CD14-positive monocyte (primary cell): Measurements from ENCODE around the gene TIMELESS. TPM values are rescaled to one million over a fixed set of nuclear protein-coding genes. Genes with fewer than 3 reads are reported as not detected.

Experiments
- DNase-seq, 3 donors: peaks; one replicate each; pipeline ENCODE4 v3.0.0-alpha.2; 2011 to 2022
- H2AFZ ChIP-seq: 2 replicates; pipeline ENCODE4 v1.6.0; 2012; ENCODE audit warnings: mild to moderate bottlenecking, low read depth, low read length, inconsistent platforms; ENCODE audit not compliant: insufficient read depth, poor library complexity, severe bottlenecking
- H3K27ac ChIP-seq, 2 donors: 1 replicate in 1 of 2; 2 replicates in 1 of 2; pipeline ENCODE4 v1.5.1; 2012 to 2013; ENCODE audit warnings: low read length in 2 of 2, control low read depth in 1 of 2, inconsistent platforms in 1 of 2, low read depth in 1 of 2, mild to moderate bottlenecking in 1 of 2
- H3K27me3 ChIP-seq, 2 donors: one replicate each; pipeline versions ENCODE4 v1.6.0 to v1.6.1; 2011 to 2013; ENCODE audit warnings: low read length in 2 of 2; ENCODE audit not compliant: control insufficient read depth in 2 of 2, insufficient read depth in 2 of 2
- H3K36me3 ChIP-seq, 2 donors: replicated peaks in 1 of 2; 1 replicate in 1 of 2; 2 replicates in 1 of 2; pipeline versions ENCODE4 v1.5.1 to v1.6.1; 2012 to 2013; ENCODE audit warnings: low read length in 2 of 2, control low read depth in 1 of 2, inconsistent platforms in 1 of 2, mild to moderate bottlenecking in 1 of 2; ENCODE audit not compliant: insufficient read depth in 2 of 2, control insufficient read depth in 1 of 2
- H3K4me1 ChIP-seq, 2 donors: 1 replicate in 1 of 2; 2 replicates in 1 of 2; pipeline versions ENCODE4 v1.5.1 to v1.6.1; 2012 to 2013; ENCODE audit warnings: low read length in 2 of 2, control low read depth in 1 of 2, inconsistent platforms in 1 of 2, mild to moderate bottlenecking in 1 of 2, moderate library complexity in 1 of 2; ENCODE audit not compliant: insufficient read depth in 2 of 2, control insufficient read depth in 1 of 2
- H3K4me2 ChIP-seq: replicated peaks from 2 replicates; pipeline ENCODE3; 2012; ENCODE audit warnings: low read length, moderate library complexity, mild to moderate bottlenecking; ENCODE audit not compliant: poor library complexity, severe bottlenecking; ENCODE audit errors: extremely low read depth
- H3K4me3 ChIP-seq, 3 experiments: fragments of 200-600 bp in 1 of 3; sonication (generic) in 1 of 3; replicated peaks in 1 of 3; 1 replicate in 2 of 3; 2 replicates in 1 of 3; pipeline ENCODE4 v1.5.1; 2011 to 2013; ENCODE audit warnings: low read length in 3 of 3, mild to moderate bottlenecking in 3 of 3, control low read depth in 2 of 3, low read depth in 2 of 3, inconsistent platforms in 1 of 3, moderate library complexity in 1 of 3
- H3K79me2 ChIP-seq: 2 replicates; pipeline ENCODE4 v1.6.0; 2012; ENCODE audit warnings: mild to moderate bottlenecking, control low read depth, inconsistent platforms, low read length, moderate library complexity; ENCODE audit not compliant: insufficient read depth
- H3K9ac ChIP-seq: 2 replicates; pipeline ENCODE4 v1.6.0; 2017; ENCODE audit warnings: low read length, mild to moderate bottlenecking; ENCODE audit not compliant: insufficient read depth, poor library complexity, severe bottlenecking
- H3K9me3 ChIP-seq, 2 donors: replicated peaks in 1 of 2; 1 replicate in 1 of 2; 2 replicates in 1 of 2; pipeline versions ENCODE4 v1.5.1 to v1.6.1; 2012 to 2013; ENCODE audit warnings: low read length in 2 of 2, control low read depth in 1 of 2; ENCODE audit not compliant: control insufficient read depth in 1 of 2, insufficient read depth in 1 of 2
- H4K20me1 ChIP-seq: 2 replicates; pipeline ENCODE4 v1.6.0; 2012; ENCODE audit warnings: mild to moderate bottlenecking, low read length, control low read depth, moderate library complexity; ENCODE audit not compliant: insufficient read depth
- H3K27ac Mint-ChIP-seq, 7 donors: one replicate each; pipeline ENCODE4 v1.8.0; 2020; ENCODE audit warnings: mild to moderate bottlenecking in 7 of 7, mixed read lengths in 7 of 7, moderate library complexity in 6 of 7, inconsistent platforms in 2 of 7
- H3K27me3 Mint-ChIP-seq, 3 donors: one replicate each; pipeline ENCODE4 v1.8.0; 2021 to 2022; ENCODE audit warnings: low read depth in 3 of 3, mild to moderate bottlenecking in 3 of 3, mixed read lengths in 3 of 3, moderate library complexity in 3 of 3, inconsistent platforms in 1 of 3
- H3K36me3 Mint-ChIP-seq, 2 donors: one replicate each; pipeline ENCODE4 v1.8.0; 2020; ENCODE audit warnings: mixed read lengths in 2 of 2, inconsistent platforms in 1 of 2, mild to moderate bottlenecking in 1 of 2
- H3K4me1 Mint-ChIP-seq: one replicate; pipeline ENCODE4 v1.8.0; 2020; ENCODE audit warnings: mild to moderate bottlenecking, mixed read lengths
- H3K4me3 Mint-ChIP-seq, 2 donors: one replicate each; pipeline ENCODE4 v1.8.0; 2020; ENCODE audit warnings: mild to moderate bottlenecking in 2 of 2, mixed read lengths in 2 of 2, moderate library complexity in 1 of 2
- H3K9me3 Mint-ChIP-seq, 7 donors: one replicate each; pipeline ENCODE4 v1.8.0; 2020 to 2022; ENCODE audit warnings: mixed read lengths in 7 of 7, mild to moderate bottlenecking in 6 of 7, moderate library complexity in 6 of 7, inconsistent platforms in 2 of 7
- CTCF ChIP-seq: fragments of 200-600 bp; IDR thresholded peaks from one replicate; pipeline ENCODE4 v1.8.0; 2022; ENCODE audit warnings: antibody characterized with exemption, mild to moderate bottlenecking
- WGBS: methylation state at CpG from one replicate; pipeline ENCODE4 v1.1.5; 2013; ENCODE audit warnings: missing lambda C conversion rate; ENCODE audit not compliant: insufficient coverage; 5-methylcytosine and 5-hydroxymethylcytosine counted together
- intact Hi-C, 2 donors: fragments of 100-400 bp; cut with micrococcal nuclease; formaldehyde crosslinking; loops; one replicate each; pipeline versions ENCODE4 v1.15.0 to v1.15.1; 2023
- polyA plus RNA-seq, 3 donors: library from polyadenylated mRNA; depleted of rRNA in 1 of 3; unstranded in 2 of 3; stranded (reverse) in 1 of 3; fragments of 300-500 nt in 2 of 3; fragments of >200 nt in 1 of 3; fragmentation: Illumina TruSeq in 2 of 3; gene quantifications; 1 replicate in 2 of 3; 2 replicates in 1 of 3; pipeline ENCODE4 v1.2.3, GENCODE V29; 2012 to 2021

TIMELESS gene
- polyA plus RNA-seq, 3 donors: 1.5 to 2.3 (median 1.5) TPM

GRCh38 chr12:56375598-56376434 is 73.4 kb downstream of the TIMELESS start:
- DNase-seq: no peak
- TF ChIP-seq CTCF: no peak
- 52% methylated on average over 5 of the region's 11 CpGs for WGBS
- peaks cover 27% of the 10 kb centered on the region for H3K4me1 Mint-ChIP-seq
- Histone ChIP-seq H3K9me3 (peaks cover 0 to 3% of the 10 kb centered on the region in 2 donors), H3K4me2 (no peak overlapping the region), H3K36me3 (no peaks in the 10 kb centered on the region), H3K27ac (no peak overlapping the region), H4K20me1 (no peaks in the 10 kb centered on the region), H3K4me3 (no peak overlapping the region), H2AFZ (peak overlapping the region; percentile 77), H3K9ac (peak overlapping the region; percentile 27), H3K4me1 (peaks cover 23 to 26% of the 10 kb centered on the region in 2 donors), H3K79me2 (no peaks in the 10 kb centered on the region), H3K27me3 (no peaks in the 10 kb centered on the region)
- intact Hi-C loops: no loop called here
- H3K4me3 Mint-ChIP-seq: no peak overlapping the region
- no peaks in the 10 kb centered on the region for H3K36me3 Mint-ChIP-seq
- H3K9me3 Mint-ChIP-seq: peaks cover 4 to 19% (median 13%) of the 10 kb centered on the region in 7 donors
- H3K27ac Mint-ChIP-seq: peak overlapping the region in 3 of 7 donors; percentile 27 to 57 (median 41)
- peaks cover 0 to 4% (median 2%) of the 10 kb centered on the region in 3 donors for H3K27me3 Mint-ChIP-seq

- 100% methylated on average over 3 of the region's 7 CpGs for WGBS
- Mint-ChIP-seq H3K36me3 (no peaks in the 10 kb centered on the region), H3K4me1 (peaks cover 27% of the 10 kb centered on the region), H3K27me3 (peaks cover 0 to 2% (median 2%) of the 10 kb centered on the region in 3 donors), H3K4me3 (peak overlapping the region in 1 of 2 donors; percentile 42), H3K9me3 (peaks cover 4 to 19% (median 12%) of the 10 kb centered on the region in 7 donors), H3K27ac (peak overlapping the region in 5 of 7 donors; percentile 22 to 65 (median 56))
- peaks cover 23 to 26% of the 10 kb centered on the region in 2 donors for H3K4me1 ChIP-seq
- no peaks in the 10 kb centered on the region for H3K27me3 ChIP-seq
- DNase-seq: no peak
- H3K79me2 ChIP-seq: no peaks in the 10 kb centered on the region
- H3K36me3 ChIP-seq: no peaks in the 10 kb centered on the region
- H3K27ac ChIP-seq: peak overlapping the region in 1 of 2 donors; percentile 26
- peaks cover 0 to 3% of the 10 kb centered on the region in 2 donors for H3K9me3 ChIP-seq
- peak overlapping the region; percentile 19 for H3K4me2 ChIP-seq
- no peaks in the 10 kb centered on the region for H4K20me1 ChIP-seq
- H3K9ac ChIP-seq: no peak overlapping the region
- intact Hi-C loops: no loop called here
- TF ChIP-seq CTCF: no peak
- peak overlapping the region; percentile 77 for H2AFZ ChIP-seq
- peak overlapping the region in 1 of 3 experiments; percentile 36 for H3K4me3 ChIP-seq
These were observed 74.3 kb downstream of the TIMELESS start for GRCh38 chr12:56374726-56375597.
